ENCODE data around the gene CAVIN3.

The CAVIN3 gene

GRCh38 chr11:6320411-6321155, at the start of gene CAVIN3:
TSS of gene CAVIN3 (minus strand) at chr11:6320501. CDS start at chr11:6320476, 25 bp downstream.
- ATAC-seq, result peak; percentile 77
- no peak for TF ChIP-seq CSRNP3 (CRISPR knock-in tag; IDR thresholded peaks at IDR 0.05)
- no peak for TF ChIP-seq ZNF70 (CRISPR knock-in tag; IDR thresholded peaks at IDR 0.05)
- no peak for TF ChIP-seq TCF4 (CRISPR knock-in tag; IDR thresholded peaks at IDR 0.05; ENCODE audit: borderline replicate concordance)
- TF ChIP-seq ZNF565 (CRISPR knock-in tag; conservative IDR thresholded peaks at IDR 0.05; ENCODE audit: low read depth), result no peak
- TF ChIP-seq BACH2 (CRISPR knock-in tag; IDR thresholded peaks at IDR 0.05; ENCODE audit: borderline replicate concordance), result no peak
- no peak for TF ChIP-seq POU6F1 (CRISPR knock-in tag; IDR thresholded peaks at IDR 0.05; ENCODE audit: borderline replicate concordance, low read depth)

- no peak for ATAC-seq
- TF ChIP-seq ZFP3 (CRISPR knock-in tag; IDR thresholded peaks at IDR 0.05) (no peak), ZC3H10 (CRISPR knock-in tag; IDR thresholded peaks at IDR 0.05) (no peak), GLIS3 (CRISPR knock-in tag; IDR thresholded peaks at IDR 0.05) (no peak), CREB5 (CRISPR knock-in tag; IDR thresholded peaks at IDR 0.05; ENCODE audit: low read depth) (no peak), PATZ1 (CRISPR knock-in tag; IDR thresholded peaks at IDR 0.05; ENCODE audit: borderline replicate concordance) (no peak), OSR1 (CRISPR knock-in tag; IDR thresholded peaks at IDR 0.05) (no peak), PPARA (CRISPR knock-in tag; IDR thresholded peaks at IDR 0.05; ENCODE audit: borderline replicate concordance) (no peak), SNAI2 (CRISPR knock-in tag; IDR thresholded peaks at IDR 0.05) (no peak), CSDC2 (CRISPR knock-in tag; IDR thresholded peaks at IDR 0.05) (no peak)
Measured at GRCh38 chr11:6365659-6366058, 45.4 kb upstream of the CAVIN3 start.

- TF ChIP-seq OSR1 (CRISPR knock-in tag; IDR thresholded peaks at IDR 0.05) (no peak), CSDC2 (CRISPR knock-in tag; IDR thresholded peaks at IDR 0.05) (no peak), POU6F1 (CRISPR knock-in tag; IDR thresholded peaks at IDR 0.05; ENCODE audit: borderline replicate concordance, low read depth) (no peak), SNAI2 (CRISPR knock-in tag; IDR thresholded peaks at IDR 0.05) (no peak), PATZ1 (CRISPR knock-in tag; IDR thresholded peaks at IDR 0.05; ENCODE audit: borderline replicate concordance) (no peak), TCF4 (CRISPR knock-in tag; IDR thresholded peaks at IDR 0.05; ENCODE audit: borderline replicate concordance) (no peak), ESRRG (CRISPR knock-in tag; IDR thresholded peaks at IDR 0.05) (no peak), ZFP30 (CRISPR knock-in tag; IDR thresholded peaks at IDR 0.05) (no peak), CSRNP3 (CRISPR knock-in tag; IDR thresholded peaks at IDR 0.05) (no peak), CREB5 (CRISPR knock-in tag; IDR thresholded peaks at IDR 0.05; ENCODE audit: low read depth) (no peak), ZNF8 (CRISPR knock-in tag; IDR thresholded peaks at IDR 0.05) (no peak), ZC3H10 (CRISPR knock-in tag; IDR thresholded peaks at IDR 0.05) (no peak)
- peak; percentile 100 for ATAC-seq
Measured at GRCh38 chr11:6362873-6363678, 42.8 kb upstream of the CAVIN3 start.

Measured in SK-N-SH treated with all-trans-retinoic acid at 6 μM for 48 hours (cell line).